HUES64 (cell line): ENCODE results near the gene RNF152.
"Not testable (repeated sequence)": the region's sequence is repeated elsewhere in the genome, so short reads cannot be mapped to it uniquely, and the experiment has no call there.

Experiments
- H3K27ac ChIP-seq: 2 replicates; pipeline ENCODE4 v1.7.0; 2013; ENCODE audit warnings: low read depth, low read length, inconsistent platforms
- H3K27me3 ChIP-seq: 2 replicates; pipeline ENCODE4 v1.6.1; 2013; ENCODE audit warnings: mild to moderate bottlenecking, low read length; ENCODE audit not compliant: insufficient read depth
- H3K36me3 ChIP-seq: 2 replicates; pipeline ENCODE4 v1.6.1; 2013; ENCODE audit warnings: mild to moderate bottlenecking, low read length; ENCODE audit not compliant: insufficient read depth
- H3K4me1 ChIP-seq: 2 replicates; pipeline ENCODE4 v1.6.1; 2013; ENCODE audit warnings: mild to moderate bottlenecking, low read length, moderate library complexity; ENCODE audit not compliant: insufficient read depth
- H3K4me3 ChIP-seq: 2 replicates; pipeline ENCODE4 v1.5.1; 2013; ENCODE audit warnings: mild to moderate bottlenecking, low read length, moderate library complexity
- H3K9ac ChIP-seq: 2 replicates; pipeline ENCODE4 v1.6.1; 2013; ENCODE audit warnings: mild to moderate bottlenecking, low read depth, low read length
- H3K9me3 ChIP-seq: 2 replicates; pipeline ENCODE4 v1.6.1; 2013; ENCODE audit warnings: low read depth, low read length; ENCODE audit not compliant: insufficient read depth
- WGBS: fragments of 150-250, 120-280 bp; methylation state at CpG from one replicate; pipeline ENCODE4 v1.1.7; 2013; ENCODE audit warnings: missing lambda C conversion rate; 5-methylcytosine and 5-hydroxymethylcytosine counted together

The RNF152 gene

DNA sequence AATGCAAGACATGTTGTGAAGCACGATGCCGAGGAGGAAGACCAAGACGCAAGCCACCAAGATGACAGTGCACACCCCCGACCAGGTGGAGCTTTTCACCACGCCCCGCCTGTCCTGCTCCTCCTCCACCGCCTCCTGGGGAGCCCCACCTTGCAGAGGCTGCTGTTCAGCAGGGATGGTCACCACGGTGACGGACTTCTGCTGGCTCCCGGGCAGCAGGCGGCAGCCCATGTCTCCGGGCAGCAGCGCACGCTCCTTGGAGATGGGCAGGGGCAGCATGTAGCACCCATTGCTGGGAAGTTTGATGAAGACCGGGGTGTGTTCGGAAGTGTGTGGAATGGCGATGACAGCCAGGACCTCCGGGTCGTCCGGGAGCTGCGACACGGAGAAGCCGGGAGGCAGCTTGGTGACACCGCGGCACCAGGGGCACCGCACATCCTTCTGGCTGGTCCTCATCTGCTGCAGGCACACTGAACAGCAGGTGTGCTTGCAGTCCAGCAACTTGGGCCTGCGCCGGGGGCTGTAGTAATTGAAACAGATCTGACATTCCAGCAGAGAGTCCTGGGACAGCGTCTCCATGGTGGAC is 76.8 kb downstream of the RNF152 start:
- Histone ChIP-seq H3K36me3 (peaks cover 8% of the 10 kb centered on the region; the same call in 1 of the 2 replicates), H3K9ac (no peak overlapping the region), H3K27ac (no peak overlapping the region), H3K27me3 (no peaks in the 10 kb centered on the region), H3K4me1 (no peaks in the 10 kb centered on the region; the same call in 1 of the 2 replicates), H3K4me3 (no peak overlapping the region), H3K9me3 (no peaks in the 10 kb centered on the region)
- WGBS, result 95% methylated on average over 29 of the region's 29 CpGs

DNA sequence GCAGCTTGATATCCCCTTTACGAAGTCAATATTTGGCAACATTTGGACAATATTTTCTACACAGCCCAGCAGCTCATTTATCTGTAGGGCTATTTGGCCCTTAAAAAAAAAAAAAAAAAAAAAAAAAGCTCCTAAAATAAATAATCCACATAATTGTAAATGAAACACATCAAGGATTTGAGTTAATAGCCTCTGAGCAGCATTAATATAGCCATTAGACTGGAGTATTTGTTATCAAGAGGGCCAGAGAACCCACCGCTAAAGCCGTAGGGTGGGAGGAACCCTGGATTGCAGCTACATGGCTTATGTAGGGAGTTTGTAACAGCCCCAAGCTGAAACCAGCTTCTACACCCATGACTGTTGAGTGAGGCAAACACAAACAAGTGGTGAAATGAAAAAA is 84.5 kb downstream of the RNF152 start:
- Histone ChIP-seq H3K27me3 (no peaks in the 10 kb centered on the region), H3K36me3 (no peaks in the 10 kb centered on the region), H3K9me3 (no peaks in the 10 kb centered on the region), H3K27ac (no peak overlapping the region), H3K4me1 (peaks cover 10% of the 10 kb centered on the region), H3K4me3 (no peak overlapping the region), H3K9ac (no peak overlapping the region)
- 96% methylated on average over 3 of the region's 3 CpGs for WGBS

DNA sequence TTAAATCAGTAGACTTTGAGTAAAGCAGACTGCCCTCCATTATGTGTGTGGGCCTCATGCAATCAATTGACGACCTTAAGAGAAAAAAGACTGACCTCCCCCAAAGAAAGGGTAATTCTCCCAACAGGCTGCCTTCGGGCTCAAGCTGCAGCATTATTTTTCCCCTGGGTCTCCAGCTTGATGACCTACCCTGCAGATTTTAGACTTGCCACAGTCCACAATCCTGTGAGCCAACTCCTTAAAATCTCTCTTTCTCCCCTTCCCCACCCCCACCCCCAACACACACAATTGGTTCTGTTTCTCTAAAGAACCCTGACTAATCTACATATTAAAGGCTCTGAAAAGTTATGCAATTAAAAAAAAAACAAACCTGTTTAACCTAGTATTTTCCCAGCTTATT is 89.4 kb downstream of the RNF152 start:
- H3K9ac ChIP-seq, result 0 out of 2 replicates have a peak overlapping the region, but pooled peaks have one; percentile 45
- no peak overlapping the region for H3K4me3 ChIP-seq
- H3K9me3 ChIP-seq, result no peaks in the 10 kb centered on the region
- no peaks in the 10 kb centered on the region for H3K27me3 ChIP-seq
- H3K36me3 ChIP-seq, result no peaks in the 10 kb centered on the region
- peaks cover 27% of the 10 kb centered on the region for H3K4me1 ChIP-seq
- peak overlapping the region; percentile 70; the same call in 1 of the 2 replicates for H3K27ac ChIP-seq
- WGBS, result 34% methylated on average over 2 of the region's 2 CpGs

DNA sequence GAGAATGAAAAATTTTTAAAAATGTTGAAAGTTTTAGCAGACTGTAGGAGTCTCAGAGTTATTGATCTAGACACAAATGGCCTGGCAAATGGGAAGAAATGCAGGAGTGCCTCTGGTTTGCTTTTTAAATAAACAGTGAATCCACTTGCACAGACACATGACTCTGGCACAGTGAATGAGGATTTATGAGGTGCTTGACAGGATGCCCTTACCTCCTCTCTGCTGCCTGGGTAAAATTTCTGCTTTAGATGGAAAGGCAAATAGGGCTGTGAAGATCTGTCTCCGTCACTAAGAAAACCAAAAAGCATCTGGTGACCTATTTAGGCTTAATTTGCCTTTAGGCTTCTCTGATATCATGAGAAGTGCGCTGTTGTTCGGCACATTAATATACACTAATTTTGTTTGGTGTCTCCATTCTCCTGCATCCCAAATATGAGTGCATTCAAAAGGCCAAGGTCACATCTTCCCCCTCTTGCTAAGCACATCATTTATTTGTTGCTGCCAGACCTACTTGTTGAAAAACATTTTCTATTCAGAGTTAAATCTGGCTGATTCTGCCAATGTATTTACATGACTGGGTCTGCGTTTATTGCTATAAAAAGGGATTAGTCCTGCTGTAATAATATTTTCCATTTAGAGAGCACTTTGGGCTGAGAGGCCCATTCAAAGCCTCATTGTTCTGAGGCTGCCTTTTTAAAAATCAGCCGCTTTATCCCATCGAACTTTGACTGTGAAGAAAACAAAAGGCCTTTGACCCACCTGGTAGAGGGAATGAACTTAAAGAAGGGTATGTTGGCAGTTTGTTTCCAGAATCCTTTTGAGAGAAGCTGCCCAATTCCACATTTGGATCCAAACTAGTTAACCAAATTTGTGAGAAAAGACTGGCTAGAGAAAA is 94.9 kb downstream of the RNF152 start:
- H3K27me3 ChIP-seq, result no peaks in the 10 kb centered on the region
- 94% methylated on average over 6 of the region's 6 CpGs for WGBS
- peaks cover 19% of the 10 kb centered on the region for H3K4me1 ChIP-seq

DNA sequence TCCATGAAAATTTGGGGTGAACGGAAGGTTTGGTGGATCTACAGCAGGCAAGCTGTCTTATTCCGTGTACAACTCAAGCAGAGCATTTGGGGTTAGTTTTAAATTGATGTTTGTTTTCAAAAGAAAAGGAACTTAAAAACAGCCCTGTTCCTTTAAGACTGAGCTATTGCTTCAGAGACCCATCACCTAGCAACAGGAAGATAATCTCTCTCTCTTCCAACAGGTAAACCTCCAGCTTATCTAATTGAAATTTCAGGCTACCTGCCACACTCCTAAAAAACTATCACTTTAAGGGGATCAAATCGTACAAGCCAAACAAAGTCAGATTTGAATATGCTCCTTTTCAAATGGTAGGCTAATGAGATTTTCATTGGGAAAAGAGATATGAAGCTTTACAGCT is 101.8 kb downstream of the RNF152 start:
- no peak overlapping the region for H3K27ac ChIP-seq
- H3K9me3 ChIP-seq, result peaks cover 2% of the 10 kb centered on the region; the same call in 1 of the 2 replicates
- no peak overlapping the region for H3K9ac ChIP-seq
- H3K27me3 ChIP-seq, result no peaks in the 10 kb centered on the region
- no peaks in the 10 kb centered on the region for H3K36me3 ChIP-seq
- no peak overlapping the region for H3K4me3 ChIP-seq
- 89% methylated on average over 3 of the region's 3 CpGs for WGBS
- H3K4me1 ChIP-seq, result peaks cover 15% of the 10 kb centered on the region

More for the DNA sequence above, 94.9 kb downstream of the RNF152 start:
- Histone ChIP-seq H3K9me3 (no peaks in the 10 kb centered on the region), H3K4me3 (no peak overlapping the region), H3K36me3 (no peaks in the 10 kb centered on the region), H3K9ac (no peak overlapping the region), H3K27ac (no peak overlapping the region)

DNA sequence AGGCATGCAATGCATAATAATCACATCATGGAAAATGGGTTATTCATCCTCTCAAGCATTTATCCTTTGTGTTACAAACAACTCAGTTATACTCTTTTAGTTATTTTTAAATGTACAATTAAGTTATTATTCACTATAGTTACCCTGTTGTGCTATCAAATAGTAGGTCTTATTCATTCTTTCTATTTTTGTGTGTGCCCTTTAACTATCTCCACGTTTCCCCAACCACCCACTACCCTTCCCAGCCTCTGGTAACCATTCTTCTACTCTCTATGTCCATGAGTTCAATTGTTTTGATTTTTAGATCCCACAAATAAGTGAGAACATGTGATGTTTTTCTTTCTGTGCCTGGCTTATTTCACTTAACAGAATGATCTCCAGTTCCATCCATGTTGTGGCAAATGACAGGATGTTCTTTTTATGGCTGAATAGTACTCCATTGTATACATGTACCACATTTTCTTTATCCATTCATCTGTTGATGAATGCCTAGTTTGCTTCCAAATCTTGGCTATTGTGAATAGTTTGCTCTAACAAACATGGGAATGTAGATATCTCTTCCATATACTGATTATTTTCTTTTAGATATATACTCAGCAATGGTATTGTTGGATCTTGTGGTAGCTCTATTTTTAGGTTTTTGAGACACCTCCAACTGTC is 105.7 kb downstream of the RNF152 start:
- H3K4me1 ChIP-seq, result peaks cover 12% of the 10 kb centered on the region; the same call in 1 of the 2 replicates
- not testable (repeated sequence) for H3K9me3 ChIP-seq, H3K27ac ChIP-seq, H3K4me3 ChIP-seq, H3K27me3 ChIP-seq, H3K9ac ChIP-seq, H3K36me3 ChIP-seq
- 82% methylated on average over 1 of the region's 1 CpG for WGBS

DNA sequence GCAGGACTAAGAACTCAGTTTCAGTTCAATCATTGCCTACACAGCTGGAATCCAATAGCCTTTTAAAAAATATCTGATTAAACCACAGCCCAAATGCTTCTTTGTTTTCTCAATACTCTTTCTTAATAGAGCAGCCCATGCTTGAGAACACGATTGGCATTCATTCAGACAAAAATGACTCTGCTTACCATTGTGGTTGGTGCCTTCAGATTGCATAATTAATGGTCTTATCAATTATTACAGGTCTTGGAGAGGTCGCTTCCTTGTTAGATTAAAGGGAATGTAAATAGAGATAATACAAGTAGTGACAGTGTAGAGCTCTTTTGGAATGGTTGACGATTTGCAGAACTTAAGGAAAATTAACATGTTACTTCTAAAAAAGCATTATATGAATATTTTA is 107.2 kb downstream of the RNF152 start:
- WGBS, result 92% methylated on average over 2 of the region's 3 CpGs
- peaks cover 2% of the 10 kb centered on the region; the same call in 1 of the 2 replicates for H3K9me3 ChIP-seq
- H3K27me3 ChIP-seq, result no peaks in the 10 kb centered on the region
- no peak overlapping the region for H3K27ac ChIP-seq
- no peaks in the 10 kb centered on the region for H3K36me3 ChIP-seq
- no peak overlapping the region for H3K4me3 ChIP-seq
- peaks cover 4% of the 10 kb centered on the region; the same call in 1 of the 2 replicates for H3K4me1 ChIP-seq
- no peak overlapping the region for H3K9ac ChIP-seq

DNA sequence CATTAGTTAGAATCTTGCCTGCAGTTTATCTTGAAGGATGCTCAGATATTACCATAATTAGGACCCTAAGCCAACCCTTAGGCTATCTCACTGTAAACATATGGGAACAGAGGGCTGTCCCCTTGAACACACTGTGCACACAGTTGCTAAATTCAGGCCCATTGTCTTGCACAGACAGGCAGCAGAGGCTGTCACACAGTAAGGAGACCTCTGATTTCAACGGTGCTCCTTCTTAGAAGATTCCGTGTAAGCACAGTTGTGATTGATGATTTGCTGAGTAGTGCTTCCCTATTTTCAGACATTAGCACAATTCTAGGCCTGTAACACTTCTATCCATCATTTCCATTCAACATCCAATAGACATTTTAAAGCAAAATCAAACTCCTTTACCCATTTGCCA is 108.0 kb downstream of the RNF152 start:
- H3K4me3 ChIP-seq, result no peak overlapping the region
- 81% methylated on average over 2 of the region's 2 CpGs for WGBS
- H3K4me1 ChIP-seq, result 0 out of 2 replicates have a peak, but pooled peaks cover 4% of the 10 kb centered on the region
- H3K36me3 ChIP-seq, result no peaks in the 10 kb centered on the region
- no peak overlapping the region for H3K9ac ChIP-seq
- H3K9me3 ChIP-seq, result peaks cover 2% of the 10 kb centered on the region; the same call in 1 of the 2 replicates
- H3K27ac ChIP-seq, result no peak overlapping the region
- no peaks in the 10 kb centered on the region for H3K27me3 ChIP-seq

DNA sequence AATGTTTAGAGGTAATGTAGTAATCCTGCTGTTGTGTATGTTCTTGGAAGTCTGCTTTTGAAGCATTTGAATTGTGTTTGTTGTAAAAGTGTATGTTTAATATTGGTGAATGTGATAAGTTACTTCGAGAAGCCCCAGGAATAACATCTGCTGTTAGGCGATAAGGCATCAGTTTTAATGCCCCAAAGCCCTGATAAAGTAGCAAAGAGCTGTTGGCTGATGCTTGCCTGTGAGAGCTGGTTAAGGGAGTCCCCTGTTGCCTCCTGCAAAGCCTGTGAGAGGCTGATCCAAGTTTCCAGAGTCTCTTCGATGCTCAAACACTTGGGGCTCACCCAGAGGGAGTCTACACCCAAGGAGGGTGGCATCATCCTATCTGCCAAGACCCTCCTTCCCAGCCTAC is 110.3 kb downstream of the RNF152 start:
- Histone ChIP-seq H3K4me3 (no peak overlapping the region), H3K27me3 (no peaks in the 10 kb centered on the region), H3K4me1 (0 out of 2 replicates have a peak, but pooled peaks cover 4% of the 10 kb centered on the region), H3K9me3 (no peaks in the 10 kb centered on the region), H3K9ac (no peak overlapping the region), H3K36me3 (no peaks in the 10 kb centered on the region), H3K27ac (no peak overlapping the region)
- WGBS, result 87% methylated on average over 3 of the region's 3 CpGs

DNA sequence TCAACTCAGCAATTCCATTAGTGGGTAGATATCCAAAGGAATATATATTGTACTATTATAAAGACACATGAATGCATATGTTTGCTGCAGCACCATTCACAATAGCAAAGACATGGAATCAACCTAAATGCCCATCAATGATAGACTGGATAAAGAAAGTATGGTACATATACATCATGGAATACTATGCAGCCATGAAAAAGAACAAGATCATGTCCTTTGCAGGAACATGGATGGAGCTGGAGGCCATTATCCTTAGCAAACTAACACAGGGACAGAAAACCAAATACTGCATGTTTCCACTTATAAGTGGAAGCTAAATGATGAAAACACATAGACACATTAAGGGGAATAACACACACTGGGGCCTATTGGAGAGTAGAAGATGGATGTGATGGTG is 116.6 kb downstream of the RNF152 start:
- H3K27ac ChIP-seq, H3K4me1 ChIP-seq, H3K9me3 ChIP-seq, H3K9ac ChIP-seq, H3K27me3 ChIP-seq, H3K4me3 ChIP-seq, H3K36me3 ChIP-seq: not testable (repeated sequence)

DNA sequence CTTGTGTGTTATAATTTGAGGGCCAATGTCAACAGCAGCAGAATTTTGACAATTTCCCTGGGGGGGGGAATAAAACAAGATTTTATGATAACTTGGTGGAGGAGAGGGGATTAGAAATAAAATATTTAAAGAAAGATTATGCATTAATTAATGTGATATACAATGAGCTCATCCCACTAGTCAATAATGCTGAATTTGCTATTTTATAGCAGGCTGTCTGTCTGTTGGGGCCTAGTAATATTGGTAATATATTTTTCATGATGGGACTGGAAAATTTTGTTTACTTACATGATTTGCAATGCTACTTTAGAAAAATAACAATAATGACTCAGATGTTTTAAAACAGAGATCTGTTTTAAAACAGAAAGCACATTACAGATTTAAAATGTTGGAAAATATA is 118.0 kb downstream of the RNF152 start:
- H3K4me3 ChIP-seq, result no peak overlapping the region
- H3K4me1 ChIP-seq, result no peaks in the 10 kb centered on the region
- no peak overlapping the region for H3K27ac ChIP-seq
- no peak overlapping the region for H3K9ac ChIP-seq
- H3K27me3 ChIP-seq, result no peaks in the 10 kb centered on the region
- 0 out of 2 replicates have a peak, but pooled peaks cover 6% of the 10 kb centered on the region for H3K9me3 ChIP-seq
- H3K36me3 ChIP-seq, result no peaks in the 10 kb centered on the region
